Activated B cell treated with CpG ODN at 0.5 μM for 24 hours (primary cell): ENCODE measurements around the gene AKT2. TPM values are rescaled to one million over a fixed set of nuclear protein-coding genes. Genes with fewer than 3 reads are reported as not detected.

Experiments
- ATAC-seq: fragments of 200-7000 bp; cut with Tn5 transposase; one replicate; pipeline ENCODE4 v1.10.0; 2021; ENCODE audit warnings: low read depth, mild to moderate bottlenecking, moderate library complexity
- CTCF ChIA-PET: fragments of 350-600 bp; sonication (Branson Sonifier 250); formaldehyde crosslinking; loops from one replicate; lab custom pipeline; 2021; ENCODE audit warnings: antibody characterized with exemption; lab: Charles Lee
- POLR2A ChIA-PET: fragments of 350-600 bp; sonication (Branson Sonifier 250); formaldehyde crosslinking; loops from one replicate; lab custom pipeline; 2021; ENCODE audit warnings: antibody characterized with exemption; lab: Charles Lee
- DNase-seq: peaks from one replicate; pipeline ENCODE4 v3.0.0; 2022
- H3K27ac Mint-ChIP-seq: one replicate; pipeline ENCODE4 v1.8.0; 2020; ENCODE audit warnings: mixed read lengths
- H3K27me3 Mint-ChIP-seq: one replicate; pipeline ENCODE4 v1.8.0; 2021; ENCODE audit warnings: mixed read lengths
- H3K36me3 Mint-ChIP-seq: one replicate; pipeline ENCODE4 v1.8.0; 2021; ENCODE audit warnings: low read depth, mixed read lengths
- H3K4me1 Mint-ChIP-seq: one replicate; pipeline ENCODE4 v1.8.0; 2021; ENCODE audit warnings: mixed read lengths
- H3K4me3 Mint-ChIP-seq: one replicate; pipeline ENCODE4 v1.8.0; 2020; ENCODE audit warnings: mild to moderate bottlenecking, mixed read lengths
- H3K9me3 Mint-ChIP-seq: one replicate; pipeline ENCODE4 v1.8.0; 2020; ENCODE audit warnings: mixed read lengths
- CTCF ChIP-seq: fragments of 200-600 bp; IDR thresholded peaks from one replicate; pipeline ENCODE4 v1.8.0; 2022; ENCODE audit warnings: antibody characterized with exemption, mild to moderate bottlenecking
- intact Hi-C: fragments of 100-400 bp; cut with micrococcal nuclease; formaldehyde crosslinking; loops from one replicate; pipeline ENCODE4 v1.15.1; 2024
- total RNA-seq: library from RNA; stranded (reverse); gene quantifications from 2 replicates; pipeline ENCODE4 v1.2.3, GENCODE V29; 2022

AKT2 gene
- total RNA-seq, 1 donor from 2014 or later, result 176 TPM

GRCh38 chr19:40323705-40324104 is 38.6 kb upstream of the AKT2 start:
- no peak for TF ChIP-seq CTCF
- no peak for DNase-seq
- Mint-ChIP-seq H3K4me1 (no peaks in the 10 kb centered on the region), H3K4me3 (no peak overlapping the region), H3K9me3 (no peaks in the 10 kb centered on the region), H3K36me3 (peaks cover 84% of the 10 kb centered on the region), H3K27me3 (no peaks in the 10 kb centered on the region), H3K27ac (no peak overlapping the region)
- ChIA-PET CTCF (interaction anchor here (0.6 kb wide), 1 partner anchor 18 kb away, joined by 3 read pairs; no protein-coding TSS in a partner anchor), POLR2A (no interaction called here)
- intact Hi-C loops, result no loop called here
- ATAC-seq, result no peak

GRCh38 chr19:40322951-40323615 is 37.9 kb upstream of the AKT2 start:
- H3K9me3 Mint-ChIP-seq, result no peaks in the 10 kb centered on the region
- intact Hi-C loops, result no loop called here
- DNase-seq (no peak), ATAC-seq (no peak)
- no peaks in the 10 kb centered on the region for H3K4me1 Mint-ChIP-seq
- CTCF ChIA-PET, result interaction anchor here (0.6 kb wide), 1 partner anchor 18 kb away, joined by 3 read pairs; no protein-coding TSS in a partner anchor
- no peak overlapping the region for H3K27ac Mint-ChIP-seq
- peaks cover 83% of the 10 kb centered on the region for H3K36me3 Mint-ChIP-seq
- TF ChIP-seq CTCF, result no peak
- H3K27me3 Mint-ChIP-seq, result no peaks in the 10 kb centered on the region
- POLR2A ChIA-PET, result no interaction called here
- H3K4me3 Mint-ChIP-seq, result no peak overlapping the region

GRCh38 chr19:40322271-40322610 is 37.1 kb upstream of the AKT2 start:
- ChIA-PET CTCF (no interaction called here), POLR2A (no interaction called here)
- Mint-ChIP-seq H3K4me3 (no peak overlapping the region), H3K4me1 (no peaks in the 10 kb centered on the region), H3K36me3 (peaks cover 78% of the 10 kb centered on the region), H3K27ac (no peak overlapping the region), H3K27me3 (no peaks in the 10 kb centered on the region), H3K9me3 (no peaks in the 10 kb centered on the region)
- intact Hi-C loops, result no loop called here
- ATAC-seq (no peak), DNase-seq (no peak)
- no peak for TF ChIP-seq CTCF

GRCh38 chr19:40321566-40322270 is 36.6 kb upstream of the AKT2 start:
- CTCF ChIA-PET, result no interaction called here
- Mint-ChIP-seq H3K9me3 (no peaks in the 10 kb centered on the region), H3K27ac (no peak overlapping the region), H3K4me3 (no peak overlapping the region), H3K36me3 (peaks cover 77% of the 10 kb centered on the region), H3K27me3 (no peaks in the 10 kb centered on the region), H3K4me1 (no peaks in the 10 kb centered on the region)
- DNase-seq (no peak), ATAC-seq (no peak)
- intact Hi-C loops, result no loop called here
- TF ChIP-seq CTCF, result no peak
- POLR2A ChIA-PET, result interaction anchor here (0.6 kb wide), 1 partner anchor 1860 kb away, joined by 3 read pairs; no protein-coding TSS in a partner anchor

- no peak for DNase-seq
- H3K36me3 Mint-ChIP-seq, result peaks cover 72% of the 10 kb centered on the region
- intact Hi-C loops, result no loop called here
- H3K4me1 Mint-ChIP-seq, result no peaks in the 10 kb centered on the region
- no peak overlapping the region for H3K4me3 Mint-ChIP-seq
- no peak for ATAC-seq
- ChIA-PET POLR2A (interaction anchor here (0.6 kb wide), 1 partner anchor 1860 kb away, joined by 3 read pairs; no protein-coding TSS in a partner anchor), CTCF (no interaction called here)
- no peak for TF ChIP-seq CTCF
- H3K9me3 Mint-ChIP-seq, result no peaks in the 10 kb centered on the region
- no peak overlapping the region for H3K27ac Mint-ChIP-seq
- no peaks in the 10 kb centered on the region for H3K27me3 Mint-ChIP-seq
Measured at GRCh38 chr19:40321076-40321475, 35.9 kb upstream of the AKT2 start.
